Measurements from ENCODE around the gene PNMA6A. TPM values are rescaled to one million over a fixed set of nuclear protein-coding genes. Genes with fewer than 3 reads are reported as not detected.

PNMA6A gene
- 0.32 and 0.94 TPM in 2 replicates for total RNA-seq

DNA sequence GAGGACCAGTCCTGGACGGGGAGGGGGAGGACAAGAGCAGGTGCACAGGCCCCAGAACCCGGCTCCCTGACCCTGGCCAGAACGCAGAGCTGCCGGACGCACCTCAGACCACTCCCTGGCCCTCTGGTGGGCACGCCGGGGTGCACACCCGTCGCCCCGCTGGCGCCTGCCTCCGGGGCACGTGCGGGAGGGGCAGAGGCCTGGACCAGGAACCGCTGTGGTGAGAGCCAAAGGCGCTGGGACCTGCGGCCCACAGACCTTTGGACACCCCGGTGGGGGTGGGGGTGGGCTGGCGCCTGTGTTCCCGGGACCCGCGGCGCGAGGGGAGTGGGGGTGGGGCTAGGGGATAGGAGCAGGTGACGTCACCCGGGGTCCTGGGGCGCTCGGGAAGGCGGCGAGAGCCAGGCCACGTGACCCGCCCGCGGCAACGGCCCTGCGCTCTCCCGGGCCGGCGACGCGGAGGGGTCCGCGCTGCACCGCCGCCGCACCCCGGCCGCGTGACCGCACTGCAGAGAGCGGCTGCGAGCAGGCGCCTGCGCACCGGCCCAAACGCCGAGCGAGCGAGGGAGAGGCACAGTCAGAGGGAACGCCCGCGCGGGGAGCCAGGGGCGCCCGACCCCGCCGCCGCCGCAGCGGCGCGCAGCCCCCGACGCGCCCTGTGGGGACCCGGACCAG lies at the start of gene PNMA6A:
Gene PNMA6A (plus strand): TSS at position 546 of the 675 bp plus-strand sequence. CDS start 609 bp downstream, outside the sequence.

DNA sequence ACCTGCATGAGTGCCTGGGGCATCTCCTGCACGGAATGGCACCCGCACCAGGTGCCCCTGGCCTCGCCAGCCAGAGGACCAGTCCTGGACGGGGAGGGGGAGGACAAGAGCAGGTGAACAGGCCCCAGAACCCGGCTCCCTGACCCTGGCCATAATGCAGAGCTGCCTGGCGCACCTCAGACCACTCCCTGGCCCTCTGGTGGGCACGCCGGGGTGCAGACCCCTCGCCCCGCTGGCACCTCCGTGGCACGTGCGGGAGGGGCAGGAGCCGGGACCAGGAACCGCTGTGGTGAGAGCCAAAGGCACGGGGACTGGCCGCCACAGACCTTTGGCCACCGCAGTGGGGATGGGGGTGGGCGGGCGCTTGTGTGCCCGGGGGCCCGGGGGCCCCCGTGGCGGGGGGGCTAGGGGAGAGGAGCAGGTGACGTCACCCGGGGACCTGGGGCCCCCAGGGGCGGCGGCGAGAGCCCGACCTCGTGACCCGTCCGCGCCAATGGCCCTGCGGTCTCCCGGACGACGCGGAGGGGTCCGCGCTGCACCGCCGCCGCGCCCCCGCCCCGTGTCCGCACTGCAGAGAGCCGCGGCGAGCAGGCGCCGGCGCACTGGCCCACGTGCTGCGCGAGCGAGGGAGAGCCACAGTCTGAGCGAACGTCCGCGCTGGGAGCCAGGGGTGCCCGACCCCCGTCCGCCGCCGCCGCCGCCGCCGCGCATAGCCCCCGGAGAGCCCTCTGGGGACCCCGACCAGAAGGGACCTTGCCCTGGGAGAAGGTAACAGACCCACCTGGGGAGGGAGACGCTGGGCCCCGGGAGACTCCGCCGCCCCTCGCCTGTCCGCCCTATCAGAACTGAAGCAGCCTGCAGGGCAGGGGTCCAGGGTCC lies 16.1 kb upstream of the PNMA6A start, which contains the start of gene PNMA3:
Gene PNMA3 (plus strand): TSS at position 600 of the 879 bp plus-strand sequence. CDS start 586 bp downstream, outside the sequence.

Other genes starting within 250 kb of the PNMA6A start
- 16.8 and 18.1 TPM in 2 replicates for gene CETN2, start 241.7 kb upstream of the PNMA6A start, total RNA-seq
- 12.5 and 16.4 TPM in 2 replicates for gene NSDHL, start 241.4 kb upstream of the PNMA6A start, total RNA-seq
- gene ZNF185, start 174.4 kb upstream of the PNMA6A start, total RNA-seq, result 5.3 and 15.4 TPM in 2 replicates
- gene PNMA5, start 78.3 kb upstream of the PNMA6A start, total RNA-seq, result not detected in 2 replicates
- gene PNMA3, start 16.0 kb upstream of the PNMA6A start, total RNA-seq, result 0.06 TPM in 1 of 2 replicates, not detected in the other
- gene MAGEA1, start 106.8 kb downstream of the PNMA6A start, total RNA-seq, result not detected in 2 replicates
- gene PNMA6F, start 249.3 kb downstream of the PNMA6A start, total RNA-seq, result not detected in 2 replicates

Measured in bladder microvascular endothelial cell (primary cell).